NCI-H526 treated with DMSO at 0.1 percent for 48 hours (cell line): ENCODE results near the gene SLC35F2.
"Not testable (repeated sequence)": the region's sequence is repeated elsewhere in the genome, so short reads cannot be mapped to it uniquely, and the experiment has no call there.

Experiments
- DNase-seq: peaks from one replicate; lab custom pipeline; 2025; lab: John Stamatoyannopoulos, UW

The SLC35F2 gene

DNA sequence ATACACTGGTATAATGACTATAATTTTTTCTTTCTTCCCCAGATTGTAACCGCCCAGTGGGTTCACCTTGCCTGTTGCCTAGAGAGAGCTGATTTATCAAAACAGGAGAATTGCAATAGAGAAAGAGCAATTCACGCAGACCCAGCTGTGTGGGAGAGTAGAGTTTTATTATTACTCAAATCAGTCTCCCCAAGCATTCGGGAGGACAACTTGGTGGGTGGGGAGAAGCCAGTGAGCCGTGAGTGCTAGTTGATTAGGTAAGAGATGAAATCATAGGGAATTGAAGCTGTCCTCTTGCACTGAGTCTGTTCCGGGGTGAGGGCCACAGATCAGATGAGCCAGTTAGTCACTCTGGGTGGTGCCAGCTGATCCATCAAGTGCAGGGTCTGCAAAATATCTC is 73.2 kb downstream of the SLC35F2 start:
- no peak for DNase-seq

DNA sequence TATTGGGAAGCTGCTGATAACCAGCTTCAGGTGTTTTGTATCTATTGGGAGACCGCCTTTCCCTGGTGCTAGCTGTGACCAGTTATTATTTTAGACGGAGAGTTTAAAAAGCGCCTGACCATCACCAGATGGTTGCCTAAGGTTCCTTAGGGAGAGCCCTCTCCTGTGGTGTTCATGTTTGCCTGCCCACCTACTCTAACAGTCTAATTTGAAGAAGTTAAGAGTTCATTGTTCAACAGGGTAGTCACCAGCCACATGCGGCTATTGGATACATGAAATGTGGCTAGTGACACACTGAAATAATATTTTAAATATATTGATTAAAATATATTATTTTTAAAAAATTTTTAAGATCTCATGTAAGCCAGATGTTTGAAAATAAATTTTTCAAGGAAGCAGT is 75.5 kb downstream of the SLC35F2 start:
- no peak for DNase-seq

DNA sequence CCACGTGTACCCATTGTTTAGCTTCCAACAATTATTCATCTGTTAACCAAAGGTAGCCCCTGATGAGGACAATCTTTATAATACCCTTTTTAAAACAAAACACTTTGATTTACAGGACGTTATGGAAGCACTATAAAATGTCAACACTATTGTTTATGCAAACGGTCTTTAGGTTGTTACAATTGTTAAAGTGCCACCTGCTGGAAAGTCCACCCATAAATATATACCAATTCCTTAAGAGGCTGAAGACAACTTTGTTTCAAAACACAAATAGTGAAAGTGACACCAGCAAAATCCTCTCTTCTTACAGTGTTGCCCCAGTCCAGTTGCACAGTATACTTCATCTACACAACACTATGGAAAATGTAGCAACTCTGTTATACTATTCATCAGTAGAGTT is 77.8 kb downstream of the SLC35F2 start:
- no peak for DNase-seq

DNA sequence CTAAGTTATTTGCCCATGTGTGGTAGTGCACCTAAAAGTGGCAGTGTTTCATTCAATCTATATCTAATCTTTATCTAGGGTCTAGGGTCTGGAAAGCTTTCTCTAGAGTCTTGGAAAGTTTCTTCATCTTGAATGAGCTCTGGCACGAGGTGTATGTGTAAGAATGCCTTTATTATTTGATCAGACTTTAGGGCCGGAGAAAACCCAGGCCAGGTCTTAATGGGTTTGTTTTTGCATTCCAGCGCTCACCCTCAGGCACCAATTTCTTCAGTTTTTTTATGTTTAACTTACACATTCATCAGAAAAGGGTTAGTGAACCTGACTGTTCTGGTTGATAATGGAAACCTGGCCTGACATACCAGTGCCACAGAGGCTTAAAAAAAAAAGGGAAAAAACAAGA is 78.5 kb downstream of the SLC35F2 start:
- DNase-seq, result no peak

DNA sequence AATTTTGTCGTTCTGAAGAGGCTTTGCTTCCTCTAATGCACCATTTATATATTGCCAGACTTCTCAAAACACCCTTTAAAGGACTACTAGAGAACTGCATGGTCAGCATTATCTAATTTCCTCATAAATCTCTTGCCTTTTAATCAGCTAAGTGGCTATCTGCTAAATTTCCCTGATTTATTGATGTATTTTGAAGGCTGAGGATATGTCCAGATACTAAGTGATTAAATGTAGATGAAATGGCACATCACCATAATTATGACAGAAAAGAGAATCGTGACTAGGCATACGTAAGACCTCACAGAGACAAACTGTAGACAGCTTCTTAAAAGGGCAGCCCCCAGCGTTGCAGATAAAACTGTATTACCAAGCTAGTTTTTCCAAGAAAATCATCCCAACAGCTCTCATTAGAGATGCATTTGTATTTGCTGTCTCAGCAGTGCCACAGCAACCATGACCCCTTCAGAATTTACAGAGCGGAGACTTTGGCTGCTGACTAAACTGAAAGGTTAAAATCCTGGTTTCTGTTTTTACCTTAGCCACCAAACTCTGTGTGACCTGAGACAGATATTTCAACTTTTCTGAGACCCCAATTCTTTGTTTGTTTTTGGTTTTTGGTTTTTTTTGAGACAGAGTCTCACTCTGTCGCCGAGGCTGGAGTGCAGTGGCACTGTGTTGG is 79.6 kb downstream of the SLC35F2 start:
- no peak for DNase-seq

DNA sequence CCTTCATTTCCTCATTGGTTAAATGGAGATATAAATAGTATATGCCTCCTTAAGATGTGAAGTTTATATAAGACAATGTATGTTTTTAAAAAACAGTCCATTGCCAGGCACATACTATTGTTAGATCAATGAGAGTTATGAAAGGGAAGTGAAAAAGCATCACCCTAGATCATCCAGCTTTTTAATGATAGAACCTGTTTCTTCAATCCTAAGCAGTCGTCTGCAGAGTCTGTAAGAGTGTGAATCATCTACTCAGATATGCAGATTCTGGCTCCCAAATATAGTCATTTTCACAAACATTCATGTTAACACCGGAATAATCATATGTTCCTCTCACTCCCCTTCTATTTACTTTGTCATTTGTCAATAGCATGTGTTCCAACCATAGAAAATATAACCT is 81.5 kb downstream of the SLC35F2 start:
- no peak for DNase-seq

DNA sequence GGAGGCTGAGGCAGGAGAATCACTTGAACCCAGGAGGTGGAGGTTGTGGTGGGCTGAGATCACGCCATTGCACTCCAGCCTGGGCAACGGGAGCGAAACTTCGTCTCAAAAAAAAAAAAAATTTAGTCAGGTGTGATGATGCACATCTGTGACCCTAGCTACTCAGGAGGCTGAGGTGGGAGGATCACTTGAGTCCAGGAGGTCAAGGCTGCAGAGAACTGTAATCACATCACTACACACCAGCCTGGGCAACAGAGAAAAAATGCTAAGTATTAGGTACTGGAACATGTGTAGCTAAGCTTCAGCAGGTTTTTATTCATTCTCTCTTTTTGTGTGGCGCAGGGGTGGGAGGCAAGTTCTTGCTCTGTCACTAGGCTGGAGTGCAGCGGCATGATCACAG is 82.5 kb downstream of the SLC35F2 start:
- DNase-seq, result no peak

DNA sequence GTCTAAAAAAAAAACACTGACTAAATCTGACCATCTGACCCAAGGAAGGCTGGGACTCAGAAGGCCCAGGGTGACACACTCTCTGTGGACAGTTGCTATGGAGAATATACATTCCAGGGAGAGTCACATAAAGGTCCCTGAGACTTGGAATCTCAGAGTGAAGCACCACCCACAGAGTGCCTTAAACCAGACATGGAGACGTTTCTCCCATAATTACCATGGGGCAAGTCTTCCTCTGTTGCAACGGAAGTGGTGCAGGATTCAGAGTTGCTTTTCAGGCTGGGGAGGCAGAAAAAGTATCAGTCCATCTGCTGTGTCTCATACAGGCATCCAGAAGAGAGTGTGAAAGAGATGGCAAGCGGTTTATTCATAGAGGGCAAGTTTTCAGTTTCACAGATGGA is 88.0 kb downstream of the SLC35F2 start:
- DNase-seq, result no peak

DNA sequence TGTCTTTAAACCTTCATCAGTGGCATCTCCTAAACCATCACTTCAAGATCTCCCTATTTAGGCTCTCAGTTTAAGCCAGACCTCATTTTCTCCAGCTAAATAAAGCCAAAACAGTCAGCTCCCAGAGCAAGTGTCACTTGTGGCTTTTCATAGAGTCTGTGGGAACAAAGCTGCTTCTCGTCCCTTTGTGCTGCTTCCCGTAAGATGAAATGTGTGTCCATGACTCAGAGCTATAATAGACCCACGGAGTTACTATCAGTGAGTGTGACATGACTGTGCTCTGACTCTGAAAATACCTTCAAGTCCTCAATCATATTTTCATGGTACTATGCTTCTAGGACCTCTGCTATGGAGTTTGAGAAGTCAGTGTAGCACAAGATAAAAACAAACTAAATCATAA is 89.4 kb downstream of the SLC35F2 start:
- no peak for DNase-seq

DNA sequence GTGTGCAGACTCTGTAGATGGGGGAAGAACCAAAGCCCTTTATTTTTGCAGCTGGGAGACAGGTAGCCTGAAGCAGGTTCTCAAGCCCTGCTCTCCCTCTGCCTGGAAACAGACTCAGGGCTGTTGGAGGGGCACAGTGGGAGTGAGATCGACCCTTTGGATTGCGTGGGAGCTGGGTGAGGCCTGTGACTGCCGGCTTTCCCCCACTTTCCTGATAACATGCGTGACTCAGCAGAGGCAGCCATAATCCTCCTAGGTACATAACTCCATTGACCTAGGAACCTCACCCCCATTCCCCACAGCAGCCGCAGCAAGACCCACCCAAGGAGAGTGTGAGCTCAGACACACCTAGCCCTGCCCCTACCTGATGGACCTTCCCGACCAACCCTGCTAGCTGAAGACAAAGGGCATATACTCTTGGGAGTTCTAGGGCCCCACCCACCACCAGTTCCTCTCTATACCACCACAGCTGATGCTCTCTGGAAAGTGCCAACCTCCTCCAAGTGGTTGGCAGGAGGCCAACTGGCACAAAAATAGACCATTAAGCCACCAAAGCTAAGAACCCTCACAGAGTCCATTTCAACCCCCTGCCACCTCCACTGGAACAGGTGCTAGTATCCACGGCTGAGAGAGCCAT is 99.8 kb downstream of the SLC35F2 start:
- not testable (repeated sequence) for DNase-seq

DNA sequence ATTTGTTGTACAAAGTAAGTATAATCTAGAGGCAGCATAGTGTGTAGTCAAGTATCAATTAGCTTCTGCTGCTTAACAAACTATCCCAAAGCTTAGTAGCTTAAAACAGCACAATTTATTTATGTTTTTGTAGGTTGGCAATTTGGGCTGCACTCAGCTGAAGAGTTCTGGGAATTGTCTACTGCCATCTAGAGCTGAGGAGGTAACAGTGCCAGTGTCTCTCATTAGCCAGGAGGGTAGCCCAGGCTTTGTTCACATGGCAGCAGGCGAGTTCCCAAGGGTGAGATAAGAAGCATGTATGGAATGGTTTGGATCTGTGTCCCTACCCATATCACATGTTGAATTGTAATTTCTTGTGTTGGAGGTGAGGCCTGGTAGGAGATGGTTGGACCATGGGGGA is 100.9 kb downstream of the SLC35F2 start:
- DNase-seq, result no peak

DNA sequence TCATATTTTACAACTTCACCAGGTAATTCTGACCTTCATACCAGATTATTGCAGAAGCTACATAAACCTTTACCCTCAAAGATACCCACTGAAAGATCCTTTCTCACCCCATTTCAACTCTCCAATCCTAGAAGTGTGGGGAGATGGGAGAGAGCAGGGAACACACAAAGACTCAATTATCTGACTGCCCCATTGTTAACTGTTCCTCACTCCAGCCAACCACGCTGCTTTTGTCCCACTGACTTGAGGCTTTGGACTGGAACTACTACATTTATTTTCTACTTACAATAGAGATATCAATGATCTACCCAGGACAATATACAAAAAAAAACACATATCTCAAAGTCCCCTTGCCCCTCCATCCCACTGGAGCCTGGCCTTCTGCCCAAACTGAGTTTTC is 102.0 kb downstream of the SLC35F2 start:
- no peak for DNase-seq

DNA sequence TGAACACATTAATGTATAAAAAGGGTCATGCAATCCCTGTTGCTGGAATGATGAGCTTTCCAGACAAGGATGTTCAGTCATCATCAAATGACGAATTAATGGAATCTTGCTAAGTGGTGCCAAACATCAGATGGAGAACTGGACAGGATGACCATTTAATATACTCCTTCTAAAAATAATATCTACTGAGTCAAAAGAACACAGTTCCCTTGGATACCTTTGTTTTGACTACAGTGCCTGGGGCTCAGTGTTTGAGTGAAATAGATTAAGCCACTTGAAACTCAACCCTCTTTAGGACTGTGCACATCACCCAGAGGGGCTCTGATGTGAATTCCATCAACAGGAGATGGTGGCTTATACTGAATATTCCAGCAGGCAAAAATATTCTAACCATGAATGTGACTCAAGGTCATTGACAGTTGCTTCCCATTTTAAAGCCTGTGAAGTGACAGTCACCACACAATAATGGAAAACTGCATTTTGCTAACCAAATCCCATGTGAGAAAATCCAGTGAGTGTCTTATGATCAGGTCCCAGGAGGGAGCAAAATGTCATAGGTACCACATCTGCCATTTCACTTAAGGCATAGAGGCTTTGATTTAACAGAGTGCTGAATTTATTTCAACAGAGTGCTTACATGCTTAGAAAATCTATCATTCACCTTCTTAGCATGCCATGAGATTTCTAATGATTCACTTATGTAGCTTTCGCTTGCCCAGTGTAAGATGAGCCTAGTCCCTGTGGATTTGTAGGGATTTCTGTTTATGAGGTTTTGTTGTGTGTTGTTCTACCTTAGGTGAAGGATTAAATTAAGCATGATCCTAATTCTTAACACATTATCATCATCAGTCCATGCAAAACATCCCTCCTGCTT is 105.4 kb downstream of the SLC35F2 start:
- no peak for DNase-seq

DNA sequence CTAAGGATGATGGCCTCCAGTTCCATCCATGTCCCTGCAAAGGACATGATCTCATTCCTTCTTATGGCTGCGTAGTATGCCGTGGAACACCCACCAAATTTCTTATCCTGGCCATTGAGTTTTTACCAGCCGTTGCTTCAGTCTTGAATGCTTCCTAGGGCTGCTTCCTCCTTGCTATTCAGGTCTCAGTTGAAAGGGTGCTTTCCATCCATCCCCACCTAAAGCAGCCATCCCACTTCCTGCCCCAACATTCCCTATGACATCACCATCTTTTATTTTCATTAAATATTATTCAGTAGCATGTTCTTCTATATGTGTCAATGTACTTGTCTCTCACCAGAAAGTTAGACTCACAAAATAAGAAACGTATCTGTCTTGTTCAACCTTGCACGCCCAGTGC is 106.1 kb downstream of the SLC35F2 start:
- DNase-seq, result no peak

DNA sequence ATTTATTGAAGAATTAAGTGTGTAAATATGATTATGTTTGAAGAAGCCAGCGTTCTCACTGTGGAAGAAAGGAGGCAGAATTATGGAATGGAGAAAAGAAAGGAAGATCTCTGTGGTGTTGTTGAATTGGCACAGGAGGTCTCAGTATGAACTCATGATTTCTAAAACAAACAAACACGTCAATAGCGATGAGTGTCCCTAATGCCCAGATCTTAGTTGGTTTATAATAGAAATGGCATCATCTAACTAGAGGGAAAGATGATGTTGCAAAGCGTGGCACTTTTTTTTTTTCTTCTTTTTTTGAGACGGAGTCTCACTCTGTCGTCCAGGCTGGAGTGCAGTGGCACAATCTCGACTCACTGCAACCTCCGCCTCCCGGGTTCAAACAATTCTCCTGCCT is 107.5 kb downstream of the SLC35F2 start:
- no peak for DNase-seq

DNA sequence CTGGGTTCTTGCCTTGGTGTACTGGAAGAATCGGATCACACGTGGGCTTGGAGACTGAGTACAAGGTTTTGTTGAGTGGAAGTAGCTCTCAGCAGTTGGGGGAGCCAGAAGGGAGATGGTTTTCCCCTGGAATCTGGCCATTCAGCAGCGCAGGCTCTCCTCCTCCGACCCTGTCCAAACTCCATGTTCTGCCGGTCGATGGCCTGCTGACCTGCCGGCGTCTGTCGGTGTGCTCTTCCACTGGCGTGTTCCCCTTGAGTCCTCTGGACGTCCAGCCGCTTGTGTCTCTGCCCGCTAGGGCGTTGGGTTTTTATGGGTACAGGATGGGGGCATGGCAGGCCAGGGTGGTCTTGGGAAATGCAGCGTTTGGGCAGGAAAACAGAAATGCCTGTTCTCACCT is 108.3 kb downstream of the SLC35F2 start:
- no peak for DNase-seq

DNA sequence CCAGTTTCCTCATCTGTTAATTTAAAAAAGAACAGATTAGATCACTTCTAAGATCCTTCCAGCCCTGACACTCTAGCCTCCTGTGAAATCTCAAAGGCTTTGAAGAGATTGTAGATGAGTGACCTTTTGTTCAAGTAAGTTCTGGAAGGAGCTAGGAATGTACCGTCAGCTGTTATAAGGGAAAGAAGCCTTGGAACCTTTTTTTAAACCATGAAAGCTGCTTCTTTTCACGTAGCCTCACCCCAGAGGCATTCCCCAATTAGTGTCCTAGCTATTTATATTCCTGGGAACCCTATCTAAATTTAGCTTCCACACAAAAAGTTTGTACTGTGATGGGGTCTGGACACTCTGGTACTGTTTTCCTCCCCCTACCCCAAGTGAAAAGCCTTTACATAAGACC is 111.0 kb downstream of the SLC35F2 start:
- DNase-seq, result no peak

DNA sequence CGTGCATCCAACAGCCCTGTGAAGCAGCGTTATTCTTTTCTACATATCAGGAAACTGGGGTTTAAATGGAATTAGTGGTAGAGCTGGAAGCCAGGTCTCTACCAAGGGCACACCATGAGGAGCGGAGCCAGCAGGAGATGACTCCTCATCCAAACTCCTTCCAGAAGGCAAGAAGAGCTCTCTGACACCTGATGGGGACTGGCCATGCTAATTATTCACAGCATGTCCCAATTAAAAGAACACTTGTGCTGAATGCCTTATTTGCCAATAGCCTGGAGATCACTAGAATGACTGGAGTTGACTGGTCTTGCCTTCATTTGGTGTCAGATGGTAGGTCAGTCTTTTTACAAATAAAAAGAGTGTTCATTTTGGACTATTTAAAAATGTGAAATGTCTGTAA is 113.9 kb downstream of the SLC35F2 start:
- DNase-seq, result no peak

DNA sequence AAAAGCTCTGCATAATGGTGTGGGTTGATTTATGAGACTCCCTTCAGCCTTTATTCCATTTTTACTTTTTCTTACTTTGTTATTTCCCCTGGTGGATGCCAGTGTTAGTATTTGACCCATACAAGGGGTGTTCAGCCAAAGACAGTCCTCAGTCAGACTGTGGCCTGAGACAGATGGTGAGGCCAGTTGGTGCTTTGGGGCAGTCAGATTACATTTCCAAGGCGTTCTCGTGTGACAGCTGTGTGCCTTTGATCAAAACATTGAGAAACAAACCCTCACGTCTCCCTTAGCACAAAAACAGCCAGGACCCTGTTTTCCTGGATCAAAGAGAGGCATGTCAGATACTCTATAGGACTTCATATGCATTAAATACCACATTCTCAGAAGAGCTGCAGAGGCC is 115.4 kb downstream of the SLC35F2 start:
- DNase-seq, result no peak

DNA sequence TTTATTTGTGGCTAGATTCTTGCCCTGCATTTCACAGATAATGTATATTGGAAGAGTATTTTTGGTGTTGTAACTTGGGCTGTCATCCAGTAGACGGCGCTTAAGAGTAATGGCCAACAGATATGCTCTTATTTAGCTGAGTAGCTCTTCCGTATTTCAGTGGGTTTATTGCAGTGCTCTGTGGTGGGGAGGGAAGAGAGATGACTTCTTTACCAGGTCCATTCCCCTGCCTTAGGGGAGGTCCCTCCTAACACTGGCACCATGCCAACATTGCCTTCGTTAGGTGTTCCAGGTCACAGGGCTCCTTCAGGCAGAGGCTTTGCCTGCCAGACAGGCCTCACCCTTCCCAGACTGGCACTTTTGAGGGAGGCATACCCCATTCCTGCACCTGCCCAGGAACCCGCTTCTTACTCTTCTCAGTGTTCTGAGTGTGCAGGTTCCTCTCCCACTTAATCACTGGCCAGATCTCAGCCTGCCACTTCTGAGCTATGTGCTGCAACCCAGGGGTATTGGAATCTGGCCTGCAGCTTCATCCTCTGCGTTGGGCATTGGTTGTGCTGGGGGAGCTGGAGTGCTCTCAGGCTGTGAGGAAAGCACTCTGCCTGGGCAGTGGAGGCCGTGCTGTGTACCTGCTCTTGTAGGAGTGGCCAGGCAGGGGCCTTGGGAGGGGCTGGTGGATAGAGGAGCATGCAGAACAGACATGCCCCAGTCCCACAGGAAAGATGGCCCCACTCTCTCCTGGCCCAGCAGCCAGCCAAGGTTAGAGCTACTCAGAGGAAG is 117.4 kb downstream of the SLC35F2 start:
- DNase-seq, result peak; percentile 68
